Endothelial cell of umbilical vein (primary cell): Measurements from ENCODE around the gene SIGMAR1. TPM values are rescaled to one million over a fixed set of nuclear protein-coding genes. Genes with fewer than 3 reads are reported as not detected.

Experiments used
- BruUV-seq: library from RNA; stranded (reverse); fragments of 400-500 nt; replicated peaks from 2 replicates; lab custom pipeline; 2021; lab: Mats Ljungman, UMichigan
- CTCF ChIA-PET: fragments of 300-600, 350-600 bp; sonication (Branson Sonifier 250); formaldehyde crosslinking; loops from one replicate; lab custom pipeline; 2021; ENCODE audit warnings: antibody characterized with exemption, inconsistent platforms; lab: Charles Lee
- POLR2A ChIA-PET: fragments of 300-600, 350-600 bp; sonication (Branson Sonifier 250); formaldehyde crosslinking; loops from one replicate; lab custom pipeline; 2021; ENCODE audit warnings: antibody characterized with exemption, inconsistent platforms; lab: Charles Lee
- DNase-seq: peaks from one replicate; pipeline ENCODE4 v3.0.0-alpha.2; 2011; ENCODE audit warnings: low read depth, low spot score
- FAIRE-seq: peaks from 2 replicates; lab custom pipeline; 2011; peaks lifted over from hg19 to GRCh38; lab: Jason Lieb, UNC
- H2AFZ ChIP-seq: 2 replicates; pipeline ENCODE4 v1.6.0; 2012; ENCODE audit warnings: low read depth, low read length, control low read depth, inconsistent platforms
- H3K27ac ChIP-seq: 2 replicates; pipeline ENCODE4 v1.5.1; 2011; ENCODE audit warnings: low read depth, mild to moderate bottlenecking, control low read depth, low read length, moderate library complexity; ENCODE audit not compliant: insufficient read depth
- H3K27me3 ChIP-seq, 2 experiments: 2 replicates each; pipeline versions ENCODE4 v1.6.0 to v1.6.1; 2011; ENCODE audit warnings: low read length in 2 of 2, mixed read lengths in 1 of 2; ENCODE audit not compliant: control insufficient read depth in 2 of 2, insufficient read depth in 2 of 2
- H3K36me3 ChIP-seq, 2 experiments: 2 replicates in 1 of 2; 3 replicates in 1 of 2; pipeline ENCODE4 v1.5.1; 2011; ENCODE audit warnings: low read length in 2 of 2, mild to moderate bottlenecking in 1 of 2, moderate library complexity in 1 of 2; ENCODE audit not compliant: control insufficient read depth in 2 of 2, insufficient read depth in 2 of 2; ENCODE audit errors: extremely low read depth in 1 of 2
- H3K4me1 ChIP-seq: 3 replicates; pipeline ENCODE4 v1.5.1; 2011; ENCODE audit warnings: mild to moderate bottlenecking, low read length; ENCODE audit not compliant: control insufficient read depth, insufficient read depth; ENCODE audit errors: extremely low read depth
- H3K4me2 ChIP-seq: 2 replicates; pipeline ENCODE4 v1.6.1; 2011; ENCODE audit warnings: low read length, control low read depth, mixed read lengths; ENCODE audit not compliant: insufficient read depth
- H3K4me3 ChIP-seq, 3 experiments: fragments of 200-600 bp in 1 of 3; sonication (generic), shearing (Covaris generic) in 1 of 3; replicated peaks in 1 of 3; 2 replicates each; pipeline ENCODE4 v1.5.1; 2011 to 2016; ENCODE audit warnings: control low read depth in 3 of 3, low read length in 3 of 3, mild to moderate bottlenecking in 2 of 3, inconsistent platforms in 1 of 3, low read depth in 1 of 3, moderate library complexity in 1 of 3; ENCODE audit not compliant: insufficient read depth in 1 of 3
- H3K79me2 ChIP-seq: 2 replicates; pipeline ENCODE4 v1.6.0; 2012; ENCODE audit warnings: low read length, inconsistent platforms; ENCODE audit not compliant: control insufficient read depth, insufficient read depth
- H3K9ac ChIP-seq: replicated peaks from 2 replicates; pipeline ENCODE3; 2011; ENCODE audit warnings: low read length, control low read depth; ENCODE audit not compliant: insufficient read depth; ENCODE audit errors: extremely low read depth
- H3K9me1 ChIP-seq: replicated peaks from 3 replicates; pipeline ENCODE4 v1.6.0; 2011; ENCODE audit warnings: mild to moderate bottlenecking, low read length; ENCODE audit not compliant: control insufficient read depth, insufficient read depth; ENCODE audit errors: extremely low read depth
- H3K9me3 ChIP-seq: replicated peaks from 2 replicates; pipeline ENCODE4 v1.5.1; 2012; ENCODE audit warnings: low read length, inconsistent platforms; ENCODE audit not compliant: control insufficient read depth, insufficient read depth
- H4K20me1 ChIP-seq: replicated peaks from 2 replicates; pipeline ENCODE3; 2011; ENCODE audit warnings: mild to moderate bottlenecking, low read length; ENCODE audit not compliant: control insufficient read depth, insufficient read depth; ENCODE audit errors: extremely low read depth
- EZH2 ChIP-seq: IDR thresholded peaks from 2 replicates; pipeline ENCODE4 v1.6.1; 2012; ENCODE audit warnings: borderline replicate concordance, low read depth, mild to moderate bottlenecking, moderate library complexity, low read length, inconsistent platforms; ENCODE audit not compliant: severe bottlenecking
- JUN ChIP-seq: IDR thresholded peaks from 2 replicates; pipeline ENCODE4 v1.6.1; 2011; ENCODE audit warnings: borderline replicate concordance, low read depth; ENCODE audit not compliant: insufficient read length, insufficient read depth
- POLR2A ChIP-seq: IDR thresholded peaks from 2 replicates; pipeline ENCODE4 v1.6.1; 2012; ENCODE audit warnings: low read depth, mild to moderate bottlenecking, control low read depth, low read length
- dilution Hi-C: fragments of 300-500 bp; cut with MboI; formaldehyde crosslinking; loops from one replicate; pipeline ENCODE4 v1.15.0; 2019; ENCODE audit warnings: low sequenced_read_pairs; ENCODE audit not compliant: extremely low pct_ligation_motif_present
- intact Hi-C: fragments of 100-400 bp; cut with micrococcal nuclease; formaldehyde crosslinking; loops from one replicate; pipeline ENCODE4 v1.10.0; 2022
- polyA plus RNA-seq, 4 experiments: library from polyadenylated mRNA; depleted of rRNA in 3 of 4; stranded (reverse) in 3 of 4; unstranded in 1 of 4; fragments of >200 nt; gene quantifications; 2 replicates each; pipeline versions ENCODE4 v1.2.1 to v1.2.3, GENCODE V29; 2011 to 2012; ENCODE audit warnings: missing spikeins in 1 of 4
- total RNA-seq: library from RNA; stranded (reverse); gene quantifications from 2 replicates; pipeline ENCODE4 v1.2.3, GENCODE V29; 2021

The SIGMAR1 gene
- total and polyA plus RNA-seq, 2 donors (not counting 3 experiments of a cell fraction or from before 2014, with no cell fraction given) = 78.4 to 81.2 TPM

DNA sequence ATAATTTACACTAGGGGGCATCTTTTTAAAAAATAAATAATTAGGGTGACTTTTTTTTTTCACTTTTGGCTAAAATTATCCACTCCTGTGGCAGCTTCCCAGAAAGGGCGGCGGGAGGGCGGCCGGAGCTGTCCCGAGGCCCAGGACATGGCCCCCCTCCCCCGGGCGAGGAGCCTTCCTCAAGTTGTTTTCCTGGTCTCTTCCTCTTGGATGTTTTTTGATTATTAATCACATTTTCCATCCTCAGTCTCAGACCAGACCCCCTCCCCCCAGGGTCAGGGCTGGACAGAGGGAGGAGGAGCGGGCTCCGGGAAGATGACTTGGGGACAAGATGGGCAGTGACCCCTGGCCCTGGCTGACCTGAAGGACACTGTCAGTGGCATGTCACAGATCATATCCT lies 43.4 kb downstream of the SIGMAR1 start:
- Histone ChIP-seq H3K27me3 (peaks cover 47% of the 10 kb centered on the region in 2 experiments), H3K4me2 (no peak overlapping the region), H3K27ac (no peak overlapping the region), H3K4me1 (no peaks in the 10 kb centered on the region), H3K79me2 (no peaks in the 10 kb centered on the region), H4K20me1 (no peaks in the 10 kb centered on the region), H2AFZ (no peak overlapping the region), H3K9me1 (no peaks in the 10 kb centered on the region), H3K4me3 (no peak overlapping the region), H3K9ac (no peak overlapping the region), H3K9me3 (no peaks in the 10 kb centered on the region), H3K36me3 (no peaks in the 10 kb centered on the region)
- ChIA-PET CTCF (interaction anchor here (1.9 to 5.1 kb wide), 4 partner anchors 11 to 190 kb away, joined by 19 to 326 read pairs (median 108); no protein-coding TSS in a partner anchor), POLR2A (interaction anchor here (0.6 kb wide), 1 partner anchor 53 kb away, joined by 3 read pairs; no protein-coding TSS in a partner anchor)
- intact Hi-C loops (no loop called here), dilution Hi-C loops (no loop called here)
- no TSS peak for BruUV-seq
- no peak for FAIRE-seq
- no peak for DNase-seq
- no peak for TF ChIP-seq POLR2A
- no peak for TF ChIP-seq JUN

DNA sequence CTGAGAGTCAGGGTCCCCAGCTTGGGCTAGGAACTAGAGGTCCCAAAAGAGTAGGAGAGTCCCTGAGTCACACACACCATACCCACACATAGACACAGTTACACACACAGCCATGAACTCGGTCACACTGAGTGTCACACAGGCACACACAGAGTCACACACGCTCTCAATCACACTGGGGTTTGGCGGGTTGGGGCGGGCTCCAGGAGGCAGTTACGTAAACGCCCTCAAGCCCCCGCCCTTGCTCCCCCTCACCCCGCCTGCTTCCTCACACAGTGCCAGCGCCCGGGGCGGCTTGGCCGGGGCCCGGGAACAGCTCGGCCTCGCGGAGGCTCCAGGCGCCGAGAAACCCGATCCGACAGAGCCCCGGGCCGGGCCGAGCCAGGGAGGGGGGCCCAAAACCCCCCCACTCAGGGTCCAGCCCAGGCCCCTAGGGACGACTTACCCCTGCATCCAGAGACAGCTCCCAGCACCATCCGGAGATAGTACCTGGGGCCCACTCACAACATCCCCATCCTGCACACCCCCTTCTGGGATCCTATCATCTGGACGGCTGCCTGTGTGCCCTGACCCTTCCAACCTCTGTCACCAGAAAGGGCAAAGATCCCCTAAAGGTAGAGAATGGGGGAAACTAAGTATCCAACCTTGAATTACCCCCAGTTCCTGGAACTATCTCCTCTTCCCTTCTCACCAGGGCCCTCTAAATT lies 44.5 kb downstream of the SIGMAR1 start:
- POLR2A ChIA-PET = no interaction called here

More for the DNA sequence above, 44.5 kb downstream of the SIGMAR1 start:
- dilution Hi-C loops (no loop called here), intact Hi-C loops (loop anchor here (2.0 kb wide), 1 partner anchor 156 kb away; no protein-coding TSS in a partner anchor)
- DNase-seq = no peak
- H3K4me1 ChIP-seq = no peaks in the 10 kb centered on the region
- H3K36me3 ChIP-seq = no peaks in the 10 kb centered on the region
- H2AFZ ChIP-seq = no peak overlapping the region
- H4K20me1 ChIP-seq = no peaks in the 10 kb centered on the region
- no peaks in the 10 kb centered on the region for H3K9me1 ChIP-seq
- TF ChIP-seq EZH2 (peak; percentile 69), JUN (no peak)
- H3K4me3 ChIP-seq = no peak overlapping the region
- no peaks in the 10 kb centered on the region for H3K9me3 ChIP-seq
- H3K79me2 ChIP-seq = no peaks in the 10 kb centered on the region
- FAIRE-seq = no peak
- CTCF ChIA-PET = interaction anchor here (1.1 to 5.1 kb wide), 9 partner anchors 12 to 189 kb away, joined by 4 to 326 read pairs (median 58); no protein-coding TSS in a partner anchor
- no peak overlapping the region for H3K27ac ChIP-seq
- peaks cover 58 to 59% of the 10 kb centered on the region in 2 experiments for H3K27me3 ChIP-seq
- H3K9ac ChIP-seq = no peak overlapping the region
- no peak overlapping the region for H3K4me2 ChIP-seq
- BruUV-seq = no TSS peak
